ENCODE results near the gene DHRSX. TPM values are rescaled to one million over a fixed set of nuclear protein-coding genes. Genes with fewer than 3 reads are reported as not detected.

The DHRSX gene
- total RNA-seq, 4 donors from 2014 or later = 19.6 to 22.4 (median 21.0) TPM

DNA sequence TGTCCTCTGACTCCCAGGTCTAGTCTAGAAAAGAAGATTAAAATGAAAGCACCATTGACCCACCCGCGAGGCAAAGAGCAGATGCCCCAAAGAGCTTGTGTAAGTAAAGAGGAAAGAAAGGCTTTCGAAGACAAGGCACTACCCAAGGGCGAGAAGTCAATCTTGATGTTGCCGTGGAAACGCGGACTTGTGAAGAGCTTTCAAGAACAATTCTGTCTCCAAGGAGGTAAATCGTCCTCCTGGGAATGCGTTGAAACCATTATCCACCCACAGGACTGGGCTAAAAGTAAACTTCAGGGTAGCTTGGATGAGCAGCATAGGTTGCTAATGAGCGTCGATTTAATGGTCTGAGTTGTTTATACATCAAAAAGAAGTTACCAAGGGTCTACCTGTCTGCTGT, 189.3 kb downstream of the DHRSX start:
- intact Hi-C loops (cut with DNase I) = no loop called here
- peaks cover under 1 to 3% (median 2%) of the 10 kb centered on the region in 4 donors for H3K4me1 ChIP-seq
- H3K36me3 ChIP-seq = no peaks in the 10 kb centered on the region
- no peak for DNase-seq (ENCODE audit: extremely low spot score)
- 70% methylated on average over 11 of the region's 11 CpGs for WGBS
- H3K9me3 ChIP-seq = no peaks in the 10 kb centered on the region
- H3K27ac ChIP-seq (replicated peaks in 1 of 4) = no peak overlapping the region
- no peak overlapping the region for H3K4me3 ChIP-seq
- H3K27me3 ChIP-seq = no peaks in the 10 kb centered on the region
- TF ChIP-seq POLR2A (IDR thresholded peaks at IDR 0.05; ENCODE audit: low read depth) = no peak
- TF ChIP-seq EP300 (IDR thresholded peaks at IDR 0.05) = no peak
- TF ChIP-seq POLR2AphosphoS5 (IDR thresholded peaks at IDR 0.05) = no peak
- TF ChIP-seq, protein P1, sequence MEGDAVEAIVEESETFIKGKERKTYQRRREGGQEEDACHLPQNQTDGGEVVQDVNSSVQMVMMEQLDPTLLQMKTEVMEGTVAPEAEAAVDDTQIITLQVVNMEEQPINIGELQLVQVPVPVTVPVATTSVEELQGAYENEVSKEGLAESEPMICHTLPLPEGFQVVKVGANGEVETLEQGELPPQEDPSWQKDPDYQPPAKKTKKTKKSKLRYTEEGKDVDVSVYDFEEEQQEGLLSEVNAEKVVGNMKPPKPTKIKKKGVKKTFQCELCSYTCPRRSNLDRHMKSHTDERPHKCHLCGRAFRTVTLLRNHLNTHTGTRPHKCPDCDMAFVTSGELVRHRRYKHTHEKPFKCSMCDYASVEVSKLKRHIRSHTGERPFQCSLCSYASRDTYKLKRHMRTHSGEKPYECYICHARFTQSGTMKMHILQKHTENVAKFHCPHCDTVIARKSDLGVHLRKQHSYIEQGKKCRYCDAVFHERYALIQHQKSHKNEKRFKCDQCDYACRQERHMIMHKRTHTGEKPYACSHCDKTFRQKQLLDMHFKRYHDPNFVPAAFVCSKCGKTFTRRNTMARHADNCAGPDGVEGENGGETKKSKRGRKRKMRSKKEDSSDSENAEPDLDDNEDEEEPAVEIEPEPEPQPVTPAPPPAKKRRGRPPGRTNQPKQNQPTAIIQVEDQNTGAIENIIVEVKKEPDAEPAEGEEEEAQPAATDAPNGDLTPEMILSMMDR (IDR thresholded peaks at IDR 0.05) = no peak

- peaks cover 3 to 11% (median 7%) of the 10 kb centered on the region in 4 donors for H3K4me1 ChIP-seq
- no peak for DNase-seq (ENCODE audit: extremely low spot score)
- H3K27ac ChIP-seq (replicated peaks in 1 of 4) = no peak overlapping the region
- H3K9me3 ChIP-seq = peaks cover 0 to 4% (median 0%) of the 10 kb centered on the region in 4 donors
- WGBS = 96% methylated on average over 5 of the region's 6 CpGs
- H3K27me3 ChIP-seq = no peaks in the 10 kb centered on the region
- H3K36me3 ChIP-seq = no peaks in the 10 kb centered on the region
- intact Hi-C loops (cut with DNase I) = no loop called here
- TF ChIP-seq, protein P1 (IDR thresholded peaks at IDR 0.05) = no peak
- TF ChIP-seq POLR2AphosphoS5 (IDR thresholded peaks at IDR 0.05) = no peak
- TF ChIP-seq EP300 (IDR thresholded peaks at IDR 0.05) = no peak
- no peak for TF ChIP-seq POLR2A (IDR thresholded peaks at IDR 0.05; ENCODE audit: low read depth)
- no peak overlapping the region for H3K4me3 ChIP-seq
These were observed 198.9 kb downstream of the DHRSX start for GRCh38 chrX:2301901-2302300.

GRCh38 chrX:2299871-2300270, 200.9 kb downstream of the DHRSX start:
- peaks cover 3 to 11% (median 7%) of the 10 kb centered on the region in 4 donors for H3K4me1 ChIP-seq
- intact Hi-C loops (cut with DNase I) = no loop called here
- DNase-seq (ENCODE audit: extremely low spot score) = no peak
- H3K36me3 ChIP-seq = no peaks in the 10 kb centered on the region
- H3K9me3 ChIP-seq = peaks cover 0 to 1% (median 0%) of the 10 kb centered on the region in 4 donors
- H3K27ac ChIP-seq (replicated peaks in 1 of 4) = no peak overlapping the region
- no peaks in the 10 kb centered on the region for H3K27me3 ChIP-seq
- no peak overlapping the region for H3K4me3 ChIP-seq
- TF ChIP-seq POLR2AphosphoS5 (IDR thresholded peaks at IDR 0.05) (no peak), EP300 (IDR thresholded peaks at IDR 0.05) (no peak), POLR2A (IDR thresholded peaks at IDR 0.05; ENCODE audit: low read depth) (no peak)
- TF ChIP-seq, protein P1 (IDR thresholded peaks at IDR 0.05) = no peak
- WGBS = 52% methylated on average over 4 of the region's 4 CpGs

DNA sequence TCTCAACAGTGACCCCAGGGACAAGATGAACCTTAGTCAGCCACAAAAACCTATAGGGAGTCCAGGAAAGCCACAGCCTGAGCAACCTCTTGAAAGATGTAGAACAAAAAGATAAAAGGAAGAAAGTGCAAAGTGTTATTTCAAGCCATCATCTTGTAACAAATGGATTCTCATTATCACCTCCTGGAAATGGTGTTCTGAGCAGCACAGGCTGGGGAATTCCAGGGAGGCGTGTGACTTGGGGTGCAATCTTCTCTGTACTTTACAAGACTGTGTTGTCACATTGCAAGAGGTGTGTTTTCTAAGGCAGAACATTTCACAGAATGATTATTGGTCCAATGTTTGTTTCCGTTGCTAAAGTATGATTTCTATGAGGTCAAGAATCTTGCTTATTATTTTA, 214.0 kb downstream of the DHRSX start:
- Histone ChIP-seq H3K27ac (replicated peaks in 1 of 4) (no peak overlapping the region), H3K27me3 (no peaks in the 10 kb centered on the region), H3K4me3 (no peak overlapping the region), H3K4me1 (no peaks in the 10 kb centered on the region), H3K9me3 (no peaks in the 10 kb centered on the region), H3K36me3 (peaks cover 0 to 45% (median 19%) of the 10 kb centered on the region in 4 donors)
- no peak for DNase-seq (ENCODE audit: extremely low spot score)
- TF ChIP-seq, protein P1 (IDR thresholded peaks at IDR 0.05) = no peak
- TF ChIP-seq POLR2AphosphoS5 (IDR thresholded peaks at IDR 0.05) (no peak), POLR2A (IDR thresholded peaks at IDR 0.05; ENCODE audit: low read depth) (no peak), EP300 (IDR thresholded peaks at IDR 0.05) (no peak)
- intact Hi-C loops (cut with DNase I) = no loop called here
- WGBS = 91% methylated on average over 2 of the region's 2 CpGs

DNA sequence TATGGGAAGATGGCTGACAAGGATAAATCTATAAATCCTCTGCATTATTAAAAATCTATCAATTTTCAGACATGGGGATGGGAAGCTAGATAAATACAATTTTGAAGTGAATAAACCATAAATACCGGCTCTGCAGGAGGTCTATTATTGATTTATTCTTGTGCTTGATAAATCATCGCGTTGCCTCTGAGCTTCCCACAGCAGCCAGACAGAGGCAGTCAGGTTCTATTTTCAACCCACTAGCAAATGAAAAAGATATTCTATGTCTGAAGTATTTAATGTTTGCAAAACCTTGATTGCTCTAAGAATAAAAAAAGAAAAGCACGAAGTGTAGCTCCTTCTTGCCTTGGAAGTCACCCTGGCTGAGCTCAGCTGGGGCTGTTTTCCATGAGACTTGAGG, 216.2 kb downstream of the DHRSX start:
- no peak overlapping the region for H3K4me3 ChIP-seq
- peaks cover 0 to 29% (median 8%) of the 10 kb centered on the region in 4 donors for H3K36me3 ChIP-seq
- 84% methylated on average over 4 of the region's 4 CpGs for WGBS
- no peak overlapping the region for H3K27ac ChIP-seq (replicated peaks in 1 of 4)
- no peaks in the 10 kb centered on the region for H3K4me1 ChIP-seq
- intact Hi-C loops (cut with DNase I) = no loop called here
- DNase-seq (ENCODE audit: extremely low spot score) = no peak
- no peaks in the 10 kb centered on the region for H3K9me3 ChIP-seq
- no peak for TF ChIP-seq EP300 (IDR thresholded peaks at IDR 0.05)
- no peak for TF ChIP-seq POLR2AphosphoS5 (IDR thresholded peaks at IDR 0.05)
- TF ChIP-seq, protein P1 (IDR thresholded peaks at IDR 0.05) = no peak
- no peak for TF ChIP-seq POLR2A (IDR thresholded peaks at IDR 0.05; ENCODE audit: low read depth)
- H3K27me3 ChIP-seq = no peaks in the 10 kb centered on the region

Measured in esophagus muscularis mucosa (tissue), 4 donors.